Ovary (tissue), 3 donors: ENCODE measurements around the gene CFAP61.

ENCODE experiments used
- CTCF ChIP-seq, 3 donors: fragments of 450-650 bp in 2 of 3; fragments of 200-600 bp in 1 of 3; IDR thresholded peaks; one replicate each; pipeline versions ENCODE4 v1.5.1 to v1.8.0; 2016 to 2022; ENCODE audit warnings: antibody characterized with exemption in 3 of 3, mild to moderate bottlenecking in 1 of 3
- EP300 ChIP-seq: sonication (generic); formaldehyde crosslinking; IDR thresholded peaks from one replicate; pipeline ENCODE4 v1.6.1; 2017; ENCODE audit warnings: antibody characterized with exemption
- POLR2A ChIP-seq: fragments of 450-650 bp; IDR thresholded peaks from one replicate; pipeline ENCODE4 v1.6.1; 2017; ENCODE audit warnings: antibody characterized with exemption, mild to moderate bottlenecking, moderate library complexity
- donor health status: DM: no; HTN: no; CAD: no.

- TF ChIP-seq CTCF (IDR thresholded peaks at IDR 0.05) = no peak
- no peak for TF ChIP-seq POLR2A
- TF ChIP-seq EP300 = no peak
Observed at GRCh38 chr20:20089018-20089417, 36.7 kb downstream of the CFAP61 start.
